H1 (cell line): Measurements from ENCODE around the gene ZMPSTE24. TPM values are rescaled to one million over a fixed set of nuclear protein-coding genes. Genes with fewer than 3 reads are reported as not detected.

Experiments
- CHD7 ChIP-seq: fragments of 300-600 bp; sonication (generic); IDR thresholded peaks from 2 replicates; pipeline ENCODE4 v1.7.1; 2012; ENCODE audit warnings: low read length, moderate library complexity, mild to moderate bottlenecking, inconsistent platforms; ENCODE audit not compliant: insufficient replicate concordance
- KDM1A ChIP-seq: fragments of 200-600, 300-600 bp; sonication (generic); IDR thresholded peaks from 2 replicates; pipeline ENCODE4 v1.7.1; 2016; ENCODE audit warnings: mild to moderate bottlenecking, low read length, borderline replicate concordance
- NRF1 ChIP-seq: IDR thresholded peaks from 2 replicates; pipeline ENCODE4 v1.6.1; 2011; ENCODE audit warnings: mild to moderate bottlenecking, low read depth, low read length, improper control_type of control experiment
- SP4 ChIP-seq: IDR thresholded peaks from 2 replicates; pipeline ENCODE4 v1.6.1; 2012; ENCODE audit warnings: low read length, inconsistent platforms
- TBP ChIP-seq: IDR thresholded peaks from 2 replicates; pipeline ENCODE4 v1.6.1; 2011; ENCODE audit warnings: low read depth, low read length, improper control_type of control experiment
- polyA plus RNA-seq, 7 experiments: library from polyadenylated mRNA; depleted of rRNA in 3 of 7; stranded (reverse) in 5 of 7; unstranded in 2 of 7; fragments of >200 nt in 5 of 7; fragments of 200-250 nt in 2 of 7; gene quantifications; 1 replicate in 5 of 7; 2 replicates in 1 of 7; 4 replicates in 1 of 7; pipeline versions ENCODE4 v1.2.1 to v1.2.3, GENCODE V29; 2011 to 2013; ENCODE audit warnings: missing spikeins in 2 of 7, mixed read lengths in 2 of 7
- total RNA-seq: library from RNA; stranded (reverse); fragmentation: NEBNext Ultra II Directional; extraction: Animal tissue kit (Norgen Biotek cat#: 25700); gene quantifications from 2 replicates; pipeline ENCODE4 v1.2.1, GENCODE V29; 2021

ZMPSTE24 gene
- total and polyA plus RNA-seq, 2 of the 8 experiments (the other 6 are each of a cell fraction or from before 2014, with no cell fraction given), result 12.7 to 42.9 TPM

DNA sequence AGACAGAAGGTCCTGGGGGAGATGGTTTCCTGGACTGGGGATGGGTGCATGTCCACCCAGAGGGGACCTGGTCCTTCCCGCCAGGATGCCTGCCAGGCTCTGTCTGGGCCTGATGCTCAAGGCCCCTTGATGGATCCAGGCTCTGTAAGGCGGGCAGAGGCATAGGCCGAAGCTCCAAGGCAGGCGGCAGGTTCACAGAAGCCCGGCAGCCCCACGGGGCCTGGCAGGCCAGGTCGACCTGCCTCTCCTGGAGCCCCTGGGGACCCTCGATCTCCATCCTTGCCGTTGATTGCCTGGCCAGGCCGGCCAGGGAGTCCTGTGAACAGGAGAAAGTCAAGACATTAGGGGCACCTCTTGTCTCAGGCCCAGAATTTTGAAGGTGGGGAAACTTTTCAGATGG lies 43.0 kb downstream of the ZMPSTE24 start (continued):
- TF ChIP-seq CHD7 (no peak), TBP (no peak), NRF1 (no peak), KDM1A (no peak), SP4 (no peak)
